Osteoblast (primary cell): Measurements from ENCODE around the gene CFAP77. TPM values are rescaled to one million over a fixed set of nuclear protein-coding genes. Genes with fewer than 3 reads are reported as not detected.

Experiments used
- DNase-seq: peaks from one replicate; pipeline ENCODE4 v3.0.0; 2011; ENCODE audit warnings: low spot score, mixed read lengths; ENCODE audit not compliant: insufficient read length; ENCODE audit errors: missing footprints
- H2AFZ ChIP-seq: 2 replicates; pipeline ENCODE4 v1.6.0; 2011; ENCODE audit warnings: mild to moderate bottlenecking, low read length
- H3K27ac ChIP-seq: 2 replicates; pipeline ENCODE4 v1.5.1; 2011; ENCODE audit warnings: mild to moderate bottlenecking, low read depth, low read length, moderate library complexity
- H3K27me3 ChIP-seq: 2 replicates; pipeline ENCODE4 v1.6.0; 2012; ENCODE audit warnings: mild to moderate bottlenecking, control low read depth, inconsistent platforms, low read length, moderate library complexity; ENCODE audit not compliant: insufficient read depth
- H3K36me3 ChIP-seq: 2 replicates; pipeline ENCODE4 v1.5.1; 2011; ENCODE audit warnings: mild to moderate bottlenecking, low read length, control low read depth, moderate library complexity; ENCODE audit not compliant: insufficient read depth
- H3K4me1 ChIP-seq: 2 replicates; pipeline ENCODE4 v1.5.1; 2011; ENCODE audit warnings: mild to moderate bottlenecking, low read length, control low read depth, moderate library complexity; ENCODE audit not compliant: insufficient read depth
- H3K4me2 ChIP-seq: 2 replicates; pipeline ENCODE4 v1.6.0; 2011; ENCODE audit warnings: mild to moderate bottlenecking, low read length; ENCODE audit not compliant: insufficient read depth
- H3K4me3 ChIP-seq: fragments of 200-600 bp; sonication (generic); 3 replicates; pipeline ENCODE4 v1.5.1; 2012; ENCODE audit warnings: mild to moderate bottlenecking, low read length, inconsistent platforms; ENCODE audit not compliant: insufficient read depth
- H3K79me2 ChIP-seq: 2 replicates; pipeline ENCODE4 v1.6.0; 2012; ENCODE audit warnings: mild to moderate bottlenecking, low read length, control low read depth, inconsistent platforms; ENCODE audit not compliant: insufficient read depth
- H3K9me3 ChIP-seq: 2 replicates; pipeline ENCODE4 v1.5.1; 2011; ENCODE audit warnings: low read depth, low read length, control low read depth
- H4K20me1 ChIP-seq: 2 replicates; pipeline ENCODE4 v1.6.0; 2012; ENCODE audit warnings: mild to moderate bottlenecking, low read length, control low read depth; ENCODE audit not compliant: insufficient read depth
- total RNA-seq: library from RNA; depleted of rRNA; stranded (reverse); fragments of >200 nt; gene quantifications from 2 replicates; pipeline ENCODE4 v1.2.3, GENCODE V29; 2012
- TF ChIP-seq, protein P1 (sequence below): IDR thresholded peaks from 2 replicates; pipeline ENCODE4 v1.5.1; 2011; ENCODE audit warnings: mild to moderate bottlenecking, low read depth, low read length, moderate library complexity; ENCODE audit errors: extremely low read depth

The CFAP77 gene
- total RNA-seq, 1 donor: 0.36 TPM

DNA sequence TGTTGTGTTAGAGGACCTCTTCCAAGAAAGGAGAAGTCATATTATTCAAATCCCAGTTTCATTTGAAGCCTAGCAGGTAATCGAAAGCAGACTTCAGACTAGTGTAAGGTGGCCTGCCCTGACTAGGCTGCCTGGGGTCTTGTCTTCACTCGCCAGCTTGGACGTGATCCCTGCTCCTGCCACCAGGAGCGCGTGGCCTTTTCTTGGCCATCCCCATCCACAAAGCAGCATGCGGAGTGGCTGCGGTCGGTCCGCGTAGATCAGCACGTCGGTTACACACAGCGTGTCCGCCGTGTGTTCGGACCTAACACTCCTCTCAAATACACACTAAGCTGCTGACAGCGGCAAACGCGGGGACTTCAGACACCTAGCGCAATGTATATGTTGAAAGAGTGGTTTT, 37.3 kb downstream of the CFAP77 start:
- DNase-seq: no peak
- Histone ChIP-seq H3K4me1 (no peaks in the 10 kb centered on the region), H3K36me3 (no peaks in the 10 kb centered on the region), H3K27ac (no peak overlapping the region), H3K79me2 (no peaks in the 10 kb centered on the region), H4K20me1 (no peaks in the 10 kb centered on the region), H3K27me3 (peaks cover 13% of the 10 kb centered on the region), H3K9me3 (no peaks in the 10 kb centered on the region), H3K4me2 (no peak overlapping the region), H2AFZ (no peak overlapping the region), H3K4me3 (no peak overlapping the region)
- TF ChIP-seq, protein P1, sequence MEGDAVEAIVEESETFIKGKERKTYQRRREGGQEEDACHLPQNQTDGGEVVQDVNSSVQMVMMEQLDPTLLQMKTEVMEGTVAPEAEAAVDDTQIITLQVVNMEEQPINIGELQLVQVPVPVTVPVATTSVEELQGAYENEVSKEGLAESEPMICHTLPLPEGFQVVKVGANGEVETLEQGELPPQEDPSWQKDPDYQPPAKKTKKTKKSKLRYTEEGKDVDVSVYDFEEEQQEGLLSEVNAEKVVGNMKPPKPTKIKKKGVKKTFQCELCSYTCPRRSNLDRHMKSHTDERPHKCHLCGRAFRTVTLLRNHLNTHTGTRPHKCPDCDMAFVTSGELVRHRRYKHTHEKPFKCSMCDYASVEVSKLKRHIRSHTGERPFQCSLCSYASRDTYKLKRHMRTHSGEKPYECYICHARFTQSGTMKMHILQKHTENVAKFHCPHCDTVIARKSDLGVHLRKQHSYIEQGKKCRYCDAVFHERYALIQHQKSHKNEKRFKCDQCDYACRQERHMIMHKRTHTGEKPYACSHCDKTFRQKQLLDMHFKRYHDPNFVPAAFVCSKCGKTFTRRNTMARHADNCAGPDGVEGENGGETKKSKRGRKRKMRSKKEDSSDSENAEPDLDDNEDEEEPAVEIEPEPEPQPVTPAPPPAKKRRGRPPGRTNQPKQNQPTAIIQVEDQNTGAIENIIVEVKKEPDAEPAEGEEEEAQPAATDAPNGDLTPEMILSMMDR: peak; percentile 16

DNA sequence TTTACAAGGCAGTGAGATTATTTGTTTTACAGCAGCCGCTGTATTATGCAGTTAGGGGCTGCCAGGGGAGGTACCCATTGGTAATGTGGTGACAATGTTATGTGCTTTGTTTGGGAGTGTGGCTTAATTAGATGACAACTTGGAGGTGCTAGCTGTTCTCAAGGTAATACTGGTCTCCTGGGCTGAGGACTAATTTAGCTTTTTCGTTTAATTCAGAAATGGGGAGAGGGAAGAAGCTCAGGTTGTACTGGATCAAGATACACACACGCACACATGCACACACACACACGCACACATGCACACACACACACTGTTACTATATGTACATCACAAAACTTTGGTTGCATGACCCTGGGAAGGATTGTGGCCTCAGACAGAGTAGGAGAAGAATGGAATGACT, 37.9 kb downstream of the CFAP77 start:
- Histone ChIP-seq H3K9me3 (no peaks in the 10 kb centered on the region), H3K27me3 (peaks cover 13% of the 10 kb centered on the region), H3K4me3 (no peak overlapping the region), H4K20me1 (no peaks in the 10 kb centered on the region), H3K79me2 (no peaks in the 10 kb centered on the region), H3K4me2 (no peak overlapping the region), H3K36me3 (no peaks in the 10 kb centered on the region), H3K4me1 (no peaks in the 10 kb centered on the region), H2AFZ (no peak overlapping the region), H3K27ac (no peak overlapping the region)
- DNase-seq: no peak
- TF ChIP-seq, protein P1: no peak

DNA sequence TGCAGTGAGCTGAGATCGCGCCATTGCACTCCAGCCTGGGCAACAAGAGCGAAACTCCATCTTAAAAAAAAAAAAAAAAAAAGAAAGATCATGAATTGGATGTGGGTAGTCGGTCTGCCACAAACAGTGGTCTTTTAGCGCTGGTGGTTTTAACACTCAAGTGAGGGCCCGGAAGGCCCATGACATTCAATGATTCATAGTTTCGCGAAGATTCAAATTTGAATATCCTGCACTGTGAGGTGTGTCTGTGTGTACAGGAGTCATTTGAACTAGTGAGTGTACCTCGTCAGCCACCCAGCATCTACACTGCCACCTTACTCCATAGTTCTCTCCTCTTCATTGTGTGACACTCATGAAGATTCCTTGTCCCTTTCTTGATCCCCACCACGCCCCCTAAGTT, 41.3 kb downstream of the CFAP77 start:
- Histone ChIP-seq H3K4me1 (no peaks in the 10 kb centered on the region), H3K79me2 (no peaks in the 10 kb centered on the region), H3K36me3 (no peaks in the 10 kb centered on the region), H3K9me3 (no peaks in the 10 kb centered on the region), H4K20me1 (no peaks in the 10 kb centered on the region), H2AFZ (no peak overlapping the region), H3K4me2 (no peak overlapping the region), H3K27me3 (peaks cover 16% of the 10 kb centered on the region), H3K27ac (no peak overlapping the region), H3K4me3 (no peak overlapping the region)
- DNase-seq: no peak
- TF ChIP-seq, protein P1: no peak

DNA sequence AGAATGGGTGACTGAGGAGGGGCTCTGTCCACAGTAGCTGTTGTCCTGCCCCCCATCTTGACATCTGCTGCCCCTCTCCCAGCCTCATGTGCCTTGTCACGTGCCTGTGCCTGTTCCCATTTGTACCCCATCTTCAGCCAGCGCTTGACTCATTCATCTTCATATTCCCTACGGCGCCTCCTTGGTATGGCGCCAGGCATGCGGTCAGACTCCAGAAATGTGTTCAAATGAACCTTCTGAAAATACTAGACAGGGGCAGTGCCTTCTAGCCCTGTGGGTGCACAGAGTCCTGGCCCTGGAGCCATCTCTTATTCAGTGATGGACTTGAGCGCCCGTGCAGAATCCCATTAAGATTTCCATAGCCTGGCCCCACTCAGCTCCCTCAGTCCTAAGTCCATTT, 46.2 kb downstream of the CFAP77 start:
- Histone ChIP-seq H3K27me3 (peaks cover 12% of the 10 kb centered on the region), H3K4me2 (no peak overlapping the region), H3K79me2 (no peaks in the 10 kb centered on the region), H3K27ac (no peak overlapping the region), H3K4me1 (no peaks in the 10 kb centered on the region), H3K36me3 (no peaks in the 10 kb centered on the region), H4K20me1 (no peaks in the 10 kb centered on the region), H3K9me3 (no peaks in the 10 kb centered on the region), H3K4me3 (no peak overlapping the region), H2AFZ (no peak overlapping the region)
- DNase-seq: no peak
- TF ChIP-seq, protein P1: no peak
